ENCODE results near the gene CERS6. TPM values are rescaled to one million over a fixed set of nuclear protein-coding genes. Genes with fewer than 3 reads are reported as not detected.

CERS6 gene
- total and polyA plus RNA-seq, 12 donors, result 5.0 to 110 (median 29.6) TPM

GRCh38 chr2:168449419-168449818 is 6.7 kb upstream of the CERS6 start:
- DNase-seq, result no peak
- Histone ChIP-seq H3K36me3 (replicated peaks in 1 of 2) (no peaks in the 10 kb centered on the region), H3K4me1 (replicated peaks in 1 of 2) (no peaks in the 10 kb centered on the region), H3K4me3 (no peak overlapping the region), H3K27me3 (no peaks in the 10 kb centered on the region), H3K9me3 (replicated peaks in 1 of 3) (no peaks in the 10 kb centered on the region), H3K27ac (no peak overlapping the region)
- TF ChIP-seq CTCF (IDR thresholded peaks at IDR 0.05) (no peak), POLR2A (IDR thresholded peaks at IDR 0.05) (no peak)
- intact Hi-C loops (cut with DNase I), result no loop called here
- 70 to 74% (median 71%) methylated on average over 3 of the region's 3 CpGs for WGBS, 4 donors

GRCh38 chr2:168450171-168450570 is 5.9 kb upstream of the CERS6 start:
- Histone ChIP-seq H3K9me3 (replicated peaks in 1 of 3) (no peaks in the 10 kb centered on the region), H3K4me3 (no peak overlapping the region), H3K36me3 (replicated peaks in 1 of 2) (no peaks in the 10 kb centered on the region), H3K27ac (no peak overlapping the region), H3K27me3 (no peaks in the 10 kb centered on the region), H3K4me1 (replicated peaks in 1 of 2) (no peaks in the 10 kb centered on the region)
- DNase-seq, result no peak
- 81 to 92% (median 88%) methylated on average over 1 of the region's 1 CpG for WGBS, 4 donors
- TF ChIP-seq POLR2A (IDR thresholded peaks at IDR 0.05) (no peak), CTCF (IDR thresholded peaks at IDR 0.05) (no peak)
- intact Hi-C loops (cut with DNase I), result no loop called here

- Histone ChIP-seq H3K9me3 (replicated peaks in 1 of 3) (no peaks in the 10 kb centered on the region), H3K4me1 (replicated peaks in 1 of 2) (no peaks in the 10 kb centered on the region), H3K27me3 (no peaks in the 10 kb centered on the region), H3K27ac (no peak overlapping the region), H3K4me3 (no peak overlapping the region), H3K36me3 (replicated peaks in 1 of 2) (no peaks in the 10 kb centered on the region)
- intact Hi-C loops (cut with DNase I), result no loop called here
- TF ChIP-seq CTCF (IDR thresholded peaks at IDR 0.05) (no peak), POLR2A (IDR thresholded peaks at IDR 0.05) (no peak)
- DNase-seq, result no peak
- 71 to 91% (median 86%) methylated on average over 5 of the region's 5 CpGs for WGBS, 4 donors
These were observed 5.3 kb upstream of the CERS6 start for GRCh38 chr2:168450732-168451131.

- no peaks in the 10 kb centered on the region for H3K36me3 ChIP-seq (replicated peaks in 1 of 2)
- H3K4me1 ChIP-seq (replicated peaks in 1 of 2), result peaks cover 0 to 3% of the 10 kb centered on the region in 2 donors
- no peak for DNase-seq
- no peak overlapping the region for H3K4me3 ChIP-seq
- H3K9me3 ChIP-seq (replicated peaks in 1 of 3), result no peaks in the 10 kb centered on the region
- H3K27ac ChIP-seq, result no peak overlapping the region
- intact Hi-C loops (cut with DNase I), result no loop called here
- H3K27me3 ChIP-seq, result no peaks in the 10 kb centered on the region
- 96 to 100% (median 97%) methylated on average over 3 of the region's 3 CpGs for WGBS, 4 donors
- TF ChIP-seq POLR2A (IDR thresholded peaks at IDR 0.05), result no peak
- no peak for TF ChIP-seq CTCF (IDR thresholded peaks at IDR 0.05)
These were observed 3.3 kb upstream of the CERS6 start for GRCh38 chr2:168452781-168453180.
